ENCODE data around the gene SLC26A9. TPM values are rescaled to one million over a fixed set of nuclear protein-coding genes. Genes with fewer than 3 reads are reported as not detected.

The SLC26A9 gene
- total RNA-seq, 2 donors from 2014 or later, result 1.1 TPM; not detected in 1

DNA sequence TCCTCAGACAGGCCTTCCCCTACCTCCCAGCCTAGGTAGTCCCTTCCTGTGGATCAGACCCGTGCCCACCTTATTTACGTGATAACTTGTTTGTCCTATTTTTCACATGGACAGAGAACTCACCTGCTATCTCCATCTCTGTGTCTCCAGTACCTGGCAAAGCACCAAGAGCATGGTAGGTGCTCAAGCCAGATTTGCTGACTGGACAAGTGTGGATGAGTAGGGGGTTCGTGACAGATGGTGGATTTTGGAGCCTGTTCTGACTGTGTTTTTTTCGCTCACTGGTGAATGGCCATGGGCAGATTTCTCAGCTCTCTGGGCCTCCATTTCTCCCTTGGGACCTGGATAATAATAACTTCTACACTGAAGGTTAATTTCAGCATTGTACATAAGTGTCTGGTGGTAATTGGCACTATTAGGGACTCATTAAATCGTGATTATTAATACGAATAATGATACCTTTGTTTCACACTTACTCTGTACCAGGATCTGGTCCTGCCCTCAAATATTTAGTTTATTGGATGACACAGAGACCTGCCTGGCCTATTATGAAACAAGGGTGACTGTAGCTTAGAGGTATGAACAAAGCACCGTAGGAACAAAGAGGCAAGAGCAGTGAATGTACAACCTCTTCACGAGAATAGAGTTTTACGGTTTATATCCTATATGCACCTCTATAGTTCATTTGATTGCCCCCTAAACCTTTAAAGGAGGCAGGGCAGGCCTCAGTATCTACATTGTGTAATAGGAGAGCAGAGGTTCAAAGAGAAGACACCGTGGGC is 24.5 kb upstream of the SLC26A9 start:
- Histone ChIP-seq H3K27ac (no peak overlapping the region), H3K27me3 (replicated peaks; ENCODE audit: insufficient read depth) (no peaks in the 10 kb centered on the region), H3K36me3 (no peaks in the 10 kb centered on the region), H3K9me3 (no peaks in the 10 kb centered on the region), H3K4me3 (no peak overlapping the region), H3K4me1 (ENCODE audit: control insufficient read depth in 1 of 2, low read depth in 2 of 2) (peaks cover 0 to 3% of the 10 kb centered on the region in 2 donors)
- TF ChIP-seq, protein P1, sequence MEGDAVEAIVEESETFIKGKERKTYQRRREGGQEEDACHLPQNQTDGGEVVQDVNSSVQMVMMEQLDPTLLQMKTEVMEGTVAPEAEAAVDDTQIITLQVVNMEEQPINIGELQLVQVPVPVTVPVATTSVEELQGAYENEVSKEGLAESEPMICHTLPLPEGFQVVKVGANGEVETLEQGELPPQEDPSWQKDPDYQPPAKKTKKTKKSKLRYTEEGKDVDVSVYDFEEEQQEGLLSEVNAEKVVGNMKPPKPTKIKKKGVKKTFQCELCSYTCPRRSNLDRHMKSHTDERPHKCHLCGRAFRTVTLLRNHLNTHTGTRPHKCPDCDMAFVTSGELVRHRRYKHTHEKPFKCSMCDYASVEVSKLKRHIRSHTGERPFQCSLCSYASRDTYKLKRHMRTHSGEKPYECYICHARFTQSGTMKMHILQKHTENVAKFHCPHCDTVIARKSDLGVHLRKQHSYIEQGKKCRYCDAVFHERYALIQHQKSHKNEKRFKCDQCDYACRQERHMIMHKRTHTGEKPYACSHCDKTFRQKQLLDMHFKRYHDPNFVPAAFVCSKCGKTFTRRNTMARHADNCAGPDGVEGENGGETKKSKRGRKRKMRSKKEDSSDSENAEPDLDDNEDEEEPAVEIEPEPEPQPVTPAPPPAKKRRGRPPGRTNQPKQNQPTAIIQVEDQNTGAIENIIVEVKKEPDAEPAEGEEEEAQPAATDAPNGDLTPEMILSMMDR (IDR thresholded peaks at IDR 0.05), result no peak
- DNase-seq (ENCODE audit: low spot score) (no peak), ATAC-seq (ENCODE audit: insufficient number of reproducible peaks, low FRiP score, low read depth) (no peak)

DNA sequence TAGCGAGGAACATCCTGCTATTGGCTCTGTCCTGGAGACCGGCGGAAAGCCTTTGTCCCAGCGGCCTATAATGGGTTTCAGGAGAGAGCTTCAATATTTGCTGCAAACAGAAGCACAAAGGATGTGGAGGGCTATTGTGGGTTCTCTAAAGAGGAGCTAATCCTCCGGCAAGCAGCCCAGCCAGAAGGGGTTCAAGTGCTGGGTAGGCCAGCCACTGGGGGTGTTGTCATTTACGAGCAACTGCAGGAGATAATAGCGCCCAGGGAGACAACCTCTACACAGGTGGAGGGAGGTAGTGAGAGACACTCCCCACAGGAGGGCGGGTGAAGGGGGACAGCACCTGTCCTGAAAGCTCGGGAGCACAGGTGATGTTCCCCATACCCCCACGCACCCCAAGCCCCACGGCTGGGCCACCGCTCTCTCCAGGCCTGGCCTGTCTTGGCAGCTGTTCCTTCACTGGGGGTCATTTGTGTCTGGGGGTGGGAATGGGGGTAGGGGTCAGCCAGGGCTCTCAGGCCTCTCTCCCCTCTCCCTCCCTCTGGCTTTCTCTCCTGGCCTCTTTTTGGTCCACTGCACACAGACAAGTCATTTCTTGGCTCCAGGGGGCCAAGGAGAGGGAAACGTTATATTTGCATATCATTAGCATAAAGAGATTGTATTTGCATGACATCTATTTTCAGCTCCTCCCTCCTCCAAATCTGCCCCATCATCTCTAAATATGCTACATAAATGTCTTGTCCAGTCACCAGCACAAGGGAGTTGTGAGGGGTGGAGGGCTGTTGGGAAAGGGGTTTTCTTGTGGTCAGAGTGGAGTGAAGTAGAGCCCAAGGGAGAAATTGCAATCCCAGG is 22.0 kb upstream of the SLC26A9 start:
- TF ChIP-seq, protein P1 (IDR thresholded peaks at IDR 0.05), result no peak
- Histone ChIP-seq H3K27ac (no peak overlapping the region), H3K4me3 (no peak overlapping the region), H3K36me3 (no peaks in the 10 kb centered on the region), H3K4me1 (ENCODE audit: control insufficient read depth in 1 of 2, low read depth in 2 of 2) (peaks cover 12 to 18% of the 10 kb centered on the region in 2 donors), H3K9me3 (no peaks in the 10 kb centered on the region), H3K27me3 (replicated peaks; ENCODE audit: insufficient read depth) (no peaks in the 10 kb centered on the region)
- ATAC-seq (ENCODE audit: insufficient number of reproducible peaks, low FRiP score, low read depth) (no peak), DNase-seq (ENCODE audit: low spot score) (no peak)

DNA sequence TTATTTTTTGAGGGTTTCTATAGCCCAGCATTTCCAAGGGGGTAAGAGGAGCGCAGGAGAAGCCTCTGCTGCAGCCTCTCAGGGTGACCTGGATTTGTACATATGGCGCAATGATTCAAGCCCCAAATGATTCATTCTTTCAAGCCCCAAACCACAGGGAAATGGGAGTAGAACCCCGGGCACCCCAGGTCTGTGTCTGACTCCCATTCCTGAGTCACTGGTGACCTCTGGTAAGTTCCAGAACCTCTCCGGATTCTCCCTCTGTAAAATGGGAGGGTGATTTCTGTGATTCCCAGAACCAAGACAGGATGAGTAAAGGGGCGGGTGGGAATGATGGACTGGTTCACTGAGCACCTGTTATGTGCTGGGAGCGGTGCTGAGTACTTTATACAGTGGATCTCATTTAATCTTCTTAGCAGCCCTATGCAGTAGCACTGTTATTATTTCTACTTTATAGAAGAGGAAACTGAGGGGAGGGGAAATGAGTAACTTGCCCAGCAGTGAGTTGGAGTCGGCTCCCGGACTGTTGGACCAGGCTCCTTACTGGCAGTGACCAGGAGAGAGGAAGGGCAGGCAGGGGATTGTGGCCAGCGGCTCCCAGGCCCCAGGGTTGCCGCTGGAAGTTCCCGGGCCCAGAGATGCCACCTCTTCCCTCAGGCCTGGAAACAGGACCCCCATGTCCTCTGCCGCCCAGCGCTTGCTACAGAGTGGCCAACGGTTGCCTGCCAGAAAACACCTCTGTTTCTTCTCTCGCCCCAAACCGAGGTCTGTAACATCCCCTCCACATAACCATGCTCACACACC is 20.3 kb upstream of the SLC26A9 start:
- H3K27ac ChIP-seq, result no peak overlapping the region
- ATAC-seq (ENCODE audit: insufficient number of reproducible peaks, low FRiP score, low read depth) (no peak), DNase-seq (ENCODE audit: low spot score) (no peak)
- H3K4me3 ChIP-seq, result no peak overlapping the region
- H3K4me1 ChIP-seq (ENCODE audit: control insufficient read depth in 1 of 2, low read depth in 2 of 2), result peaks cover 12 to 18% of the 10 kb centered on the region in 2 donors
- H3K36me3 ChIP-seq, result no peaks in the 10 kb centered on the region
- H3K27me3 ChIP-seq (replicated peaks; ENCODE audit: insufficient read depth), result no peaks in the 10 kb centered on the region
- TF ChIP-seq, protein P1 (IDR thresholded peaks at IDR 0.05), result no peak
- no peaks in the 10 kb centered on the region for H3K9me3 ChIP-seq

DNA sequence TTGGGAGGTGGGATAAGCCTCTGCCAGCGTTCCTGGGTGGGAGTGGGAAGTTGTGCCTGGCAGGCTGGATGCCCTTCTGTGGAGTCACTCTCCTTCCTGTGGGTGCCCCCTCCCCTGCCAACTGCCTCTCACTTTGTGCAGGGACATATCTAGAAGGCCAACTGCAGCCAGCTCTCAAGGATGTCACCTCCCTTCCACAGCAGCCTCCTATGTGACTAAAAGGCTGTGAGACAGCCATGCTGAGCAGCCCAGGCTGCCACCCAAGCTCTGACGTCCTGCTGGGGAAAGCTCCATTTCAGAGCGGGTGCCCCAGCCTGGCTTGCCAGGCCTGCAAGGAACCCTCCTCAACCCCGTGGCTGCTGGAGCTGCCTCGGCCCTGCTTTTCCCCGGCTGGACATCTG is 19.6 kb upstream of the SLC26A9 start:
- no peak for ATAC-seq (ENCODE audit: insufficient number of reproducible peaks, low FRiP score, low read depth)
- Histone ChIP-seq H3K4me3 (no peak overlapping the region), H3K4me1 (ENCODE audit: control insufficient read depth in 1 of 2, low read depth in 2 of 2) (peaks cover 12 to 18% of the 10 kb centered on the region in 2 donors), H3K27me3 (replicated peaks; ENCODE audit: insufficient read depth) (no peaks in the 10 kb centered on the region), H3K36me3 (no peaks in the 10 kb centered on the region), H3K9me3 (no peaks in the 10 kb centered on the region), H3K27ac (no peak overlapping the region)
- TF ChIP-seq, protein P1 (IDR thresholded peaks at IDR 0.05), result no peak
- DNase-seq (ENCODE audit: low spot score), result no peak

Measured in thoracic aorta (tissue), 2 donors.